Middle frontal gyrus (tissue), 1 donor: ENCODE measurements around the gene UPK3A.
A peak's percentile ranks its signal among the peaks of the same experiment; 100 is the strongest.
"Not testable (repeated sequence)": the region's sequence is repeated elsewhere in the genome, so short reads cannot be mapped to it uniquely, and the experiment has no call there.

Source experiments
- DNase-seq: peaks from one replicate; pipeline ENCODE4 v3.0.0-alpha.2; 2015; ENCODE audit warnings: low spot score; ENCODE audit errors: extremely low spot score

UPK3A gene

DNA sequence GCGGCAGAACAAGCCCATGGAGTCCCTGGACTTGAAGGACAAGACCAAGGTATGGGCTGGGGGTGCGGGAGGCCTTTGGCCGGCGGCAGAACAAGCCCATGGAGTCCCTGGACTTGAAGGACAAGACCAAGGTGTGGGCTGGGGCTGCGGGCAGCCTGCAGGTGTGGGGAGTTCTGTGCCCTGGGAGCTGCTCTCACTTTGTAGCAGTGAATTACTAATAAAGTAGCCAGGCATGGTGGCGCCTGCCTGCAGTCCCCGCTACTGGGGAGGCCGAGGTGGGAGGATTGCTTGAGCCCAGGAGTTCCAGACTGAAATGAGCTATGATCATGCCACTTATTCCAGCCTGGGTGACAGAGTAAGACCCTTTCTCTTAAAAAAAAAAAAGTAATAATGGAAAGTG lies 43.5 kb downstream of the UPK3A start:
- DNase-seq: not testable (repeated sequence)

DNA sequence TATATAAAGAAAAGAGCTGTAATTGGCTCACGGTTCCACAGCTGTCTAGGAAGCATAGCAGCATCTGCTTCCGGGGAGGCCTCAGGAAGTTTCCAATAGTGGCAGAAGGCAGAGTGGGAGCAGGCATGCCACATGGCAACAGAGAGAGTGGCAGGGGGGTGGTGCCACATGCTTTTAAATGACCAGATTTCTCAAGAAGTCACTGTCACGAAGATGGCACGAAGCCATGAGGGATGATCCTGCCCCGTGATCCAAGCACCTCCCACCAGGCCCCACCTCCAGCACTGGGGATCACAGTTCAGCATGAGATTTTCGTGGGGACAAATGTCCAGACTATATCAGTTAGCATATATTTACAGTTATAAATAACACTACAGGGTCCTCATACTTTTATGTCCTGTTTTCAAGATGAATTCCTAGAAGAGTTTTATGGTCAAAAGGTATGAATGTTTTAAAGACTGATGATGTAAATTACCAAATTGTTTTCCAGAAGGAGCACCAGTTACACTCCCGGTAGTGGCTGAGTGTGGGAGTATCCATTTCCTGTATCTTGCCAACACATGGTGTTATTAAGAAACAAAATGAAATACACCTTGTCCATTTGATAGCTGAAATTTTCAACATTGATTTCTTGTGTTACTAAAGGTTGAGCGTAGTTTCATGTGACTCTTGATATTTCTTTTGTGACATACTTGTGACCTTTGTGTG lies 44.2 kb downstream of the UPK3A start:
- DNase-seq: no peak

DNA sequence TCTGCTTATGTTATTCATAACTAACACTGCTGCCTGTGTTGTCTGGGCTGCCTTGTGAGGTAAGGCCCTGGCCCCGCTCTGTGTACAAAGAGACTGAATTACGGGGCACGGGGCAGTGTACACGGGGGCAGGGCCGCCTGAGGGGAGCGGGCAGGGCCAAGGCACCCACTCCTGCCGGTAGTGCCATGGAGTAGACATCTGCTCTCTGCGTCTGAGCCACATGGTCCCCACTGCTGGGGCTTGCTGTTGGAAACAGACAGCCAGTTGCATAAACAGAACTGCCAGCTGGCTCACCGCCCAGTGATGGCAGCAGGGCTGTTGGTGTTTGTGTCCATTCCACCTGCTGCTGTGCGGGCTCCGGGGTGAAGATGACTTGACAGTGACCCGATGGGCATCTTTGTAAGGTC lies 44.8 kb downstream of the UPK3A start:
- peak; percentile 28 for DNase-seq

DNA sequence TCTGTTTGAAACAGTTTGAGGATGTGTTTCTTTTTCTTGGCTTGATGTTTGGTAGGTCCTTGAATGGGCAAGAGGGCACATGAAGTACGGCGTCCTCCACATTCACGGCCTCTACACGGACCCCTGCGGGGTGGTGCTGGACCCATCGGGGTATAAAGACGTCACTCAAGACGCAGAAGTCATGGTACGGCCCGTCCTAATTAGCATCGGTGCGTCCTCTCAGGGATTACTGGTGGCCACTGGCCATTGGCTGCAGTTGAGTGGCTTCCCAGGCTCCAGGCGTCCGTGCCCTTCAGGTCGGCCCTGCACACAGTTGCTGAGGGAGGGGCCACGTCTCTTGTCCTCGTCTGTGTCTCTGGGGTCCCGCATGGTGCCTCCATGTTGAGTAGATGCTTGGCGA lies 45.8 kb downstream of the UPK3A start:
- DNase-seq: no peak

DNA sequence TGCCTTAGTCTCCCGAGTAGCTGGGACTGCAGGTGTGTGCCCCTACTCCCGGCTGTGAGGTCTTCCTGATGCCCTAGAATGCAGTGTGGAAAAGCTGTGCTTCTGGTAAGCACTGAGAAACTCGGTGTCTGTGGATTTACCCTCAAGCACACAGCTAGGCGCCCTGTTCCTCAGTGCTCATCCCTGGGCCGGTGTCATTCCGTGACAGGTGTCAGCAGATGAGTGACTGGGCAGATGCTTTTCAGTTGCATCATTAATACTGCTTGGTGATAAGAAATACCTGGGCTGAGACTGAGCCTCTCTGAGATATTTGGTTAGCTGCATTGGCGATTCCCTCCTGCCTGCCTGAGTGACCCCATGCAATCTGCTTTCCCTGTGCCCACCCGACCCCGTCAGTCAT lies 46.7 kb downstream of the UPK3A start:
- no peak for DNase-seq

DNA sequence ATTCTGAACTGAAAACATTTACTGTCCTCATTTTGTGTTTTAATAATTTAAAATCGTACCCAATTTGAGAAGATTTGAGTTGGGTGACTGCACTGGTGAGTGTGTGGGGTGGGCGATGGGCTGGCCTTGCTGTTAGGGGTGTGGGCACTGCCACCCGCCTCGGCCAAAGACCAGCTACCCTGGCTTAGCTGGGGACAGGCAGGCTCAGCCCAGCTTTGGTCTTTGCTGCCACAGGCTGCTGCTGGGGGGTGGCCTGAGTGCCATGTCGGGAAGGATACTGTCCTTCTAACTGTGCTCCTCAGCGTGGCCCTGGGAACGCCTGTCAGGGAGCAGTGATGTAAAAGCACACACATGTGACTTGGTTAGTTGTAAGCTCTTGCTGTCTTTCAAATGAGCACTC lies 47.3 kb downstream of the UPK3A start:
- DNase-seq: no peak

DNA sequence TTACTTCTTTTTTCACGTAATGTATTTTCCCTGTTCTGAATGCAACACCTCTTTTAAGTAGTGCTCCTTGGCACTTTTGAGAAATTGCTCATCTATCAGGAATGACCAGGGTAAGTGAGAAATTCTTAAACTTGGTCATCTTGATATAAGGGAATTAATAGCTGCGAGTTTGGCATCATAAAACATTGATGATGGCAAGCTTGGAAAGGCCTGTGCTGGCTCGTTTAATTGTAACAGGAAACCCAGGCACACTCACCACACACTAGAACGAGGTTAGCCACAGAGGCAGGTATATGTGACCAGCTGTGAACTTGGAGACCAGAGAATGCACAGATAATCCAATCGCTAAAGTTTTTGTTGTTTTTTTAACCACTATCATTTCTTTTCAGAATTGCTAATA lies 49.3 kb downstream of the UPK3A start:
- no peak for DNase-seq

DNA sequence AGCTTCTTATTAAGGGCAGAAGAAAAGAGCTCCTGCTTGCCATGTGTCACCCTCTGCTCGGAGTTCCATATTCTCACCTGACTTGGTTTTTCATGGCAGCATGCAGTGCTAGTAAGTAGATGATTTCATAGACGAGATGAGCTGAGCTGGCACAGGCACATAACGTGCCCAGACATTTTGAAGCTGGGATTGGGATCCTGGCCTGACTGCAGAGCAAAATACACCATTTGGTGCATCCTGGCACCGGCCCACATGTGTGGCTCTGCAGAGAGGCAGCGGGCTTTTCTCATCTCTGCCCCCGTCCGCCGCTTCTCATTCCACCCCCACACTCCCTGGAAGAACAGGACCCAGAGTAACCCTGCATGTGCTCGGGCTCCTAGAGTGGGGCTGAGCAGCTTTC lies 49.8 kb downstream of the UPK3A start:
- no peak for DNase-seq

DNA sequence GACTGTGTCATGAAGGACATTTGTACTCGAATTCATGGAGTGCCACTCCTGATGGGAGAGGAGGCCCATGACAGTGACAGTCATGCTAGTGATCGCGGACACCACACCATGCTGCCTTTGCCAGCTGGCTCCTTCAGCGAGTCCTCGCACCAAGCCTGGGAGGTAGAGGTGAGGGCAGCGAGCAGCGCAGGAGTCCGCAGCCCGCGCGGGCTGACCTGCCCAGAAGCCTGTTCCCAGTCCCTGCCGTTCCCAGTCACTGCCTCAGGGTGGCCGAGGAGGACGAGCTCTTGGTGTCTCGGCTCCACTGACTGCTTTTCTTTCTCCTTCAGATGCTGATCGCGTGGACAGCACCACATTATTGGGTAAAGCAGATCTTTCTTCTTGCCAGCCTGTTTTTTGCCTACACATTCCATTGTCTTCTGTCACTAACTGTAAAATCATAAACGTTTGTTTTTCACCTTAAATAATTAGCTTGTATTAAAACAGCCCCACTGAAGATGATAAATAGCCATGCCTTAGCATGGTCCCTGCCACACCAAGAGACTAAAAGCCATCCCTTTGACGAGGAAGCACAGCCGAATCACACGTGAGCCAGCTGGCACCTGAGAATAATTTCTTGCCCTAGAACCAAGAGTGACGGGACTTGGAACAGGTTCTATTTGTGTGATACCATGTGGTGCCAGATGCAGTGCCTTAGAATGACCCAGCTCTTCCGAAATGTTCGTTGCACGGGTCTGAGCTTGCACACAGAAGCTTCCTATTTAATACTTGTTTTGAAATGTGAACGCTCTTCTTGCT lies 50.5 kb downstream of the UPK3A start:
- no peak for DNase-seq

DNA sequence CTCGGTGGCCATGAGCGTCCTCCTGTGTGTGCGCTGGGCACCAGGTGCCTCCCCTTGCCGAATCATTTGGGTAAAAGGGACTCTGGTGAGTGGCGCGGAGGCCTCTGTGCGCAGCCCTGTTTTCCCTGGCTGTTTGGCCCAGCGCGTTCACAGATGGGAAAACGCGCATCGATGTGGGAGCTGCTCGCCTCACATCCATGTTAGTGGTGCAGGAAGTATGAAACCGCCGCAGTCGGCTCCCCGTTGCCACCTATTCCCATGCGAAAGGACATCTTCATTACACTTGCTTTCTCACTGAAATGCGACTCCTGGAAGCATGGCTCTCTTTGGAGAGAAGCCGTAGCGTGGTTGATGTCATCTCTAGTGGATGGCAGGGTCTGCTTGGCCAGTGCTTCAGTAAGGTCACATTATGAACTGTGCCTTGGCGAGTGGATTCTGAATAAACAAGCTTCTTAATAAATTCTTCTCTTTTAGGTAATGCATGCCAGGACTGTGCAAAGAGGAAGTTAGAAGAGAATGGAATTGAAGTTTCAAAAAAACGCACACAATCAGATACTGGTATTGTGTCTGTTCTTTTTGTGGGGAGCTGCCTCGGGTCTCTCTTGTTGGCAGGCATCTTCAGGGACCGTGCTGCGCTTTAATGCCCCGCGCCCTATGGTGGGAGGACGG lies 51.2 kb downstream of the UPK3A start:
- DNase-seq: no peak

DNA sequence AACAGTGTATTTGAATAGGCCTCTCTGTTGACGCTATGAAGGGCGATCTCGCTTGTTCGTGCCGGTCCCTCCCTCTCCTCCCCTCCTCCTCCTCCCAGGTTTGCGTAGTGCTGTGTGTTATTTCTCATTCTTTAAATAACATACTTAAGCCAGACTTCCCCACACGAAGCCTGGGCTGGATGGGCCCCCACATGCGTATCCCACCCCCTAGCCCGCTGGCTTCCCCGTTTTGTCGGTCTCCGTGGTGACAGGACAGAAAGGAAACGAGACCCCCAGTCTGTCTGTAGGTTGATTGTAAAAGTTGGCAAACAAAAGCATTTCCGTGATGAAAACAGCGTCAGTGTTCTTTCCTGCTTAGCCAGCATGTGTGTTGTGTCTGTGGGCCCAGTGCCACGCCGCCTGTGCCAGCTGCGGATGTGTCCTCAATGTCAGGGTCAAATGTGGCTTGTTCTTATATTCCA lies 52.3 kb downstream of the UPK3A start:
- no peak for DNase-seq

DNA sequence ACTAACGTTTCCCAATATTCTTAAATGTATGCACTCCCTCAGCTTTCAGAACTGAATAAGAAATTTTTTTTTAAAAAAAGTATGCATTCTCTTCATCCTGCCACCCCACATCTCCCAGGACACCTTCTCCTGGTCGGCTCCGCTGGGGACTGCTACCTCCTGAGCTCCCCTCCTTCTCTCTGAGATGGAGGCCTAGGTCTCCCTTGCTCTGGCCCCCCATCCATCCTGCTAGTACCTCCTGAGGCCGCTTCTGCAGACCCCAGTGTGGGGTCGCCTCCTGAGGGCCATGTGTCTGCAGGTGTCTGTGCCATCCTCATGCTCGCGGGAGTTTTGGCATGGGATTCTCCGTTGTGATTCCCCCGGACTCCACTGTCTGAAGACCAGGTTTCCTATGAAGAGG lies 52.8 kb downstream of the UPK3A start:
- DNase-seq: no peak

DNA sequence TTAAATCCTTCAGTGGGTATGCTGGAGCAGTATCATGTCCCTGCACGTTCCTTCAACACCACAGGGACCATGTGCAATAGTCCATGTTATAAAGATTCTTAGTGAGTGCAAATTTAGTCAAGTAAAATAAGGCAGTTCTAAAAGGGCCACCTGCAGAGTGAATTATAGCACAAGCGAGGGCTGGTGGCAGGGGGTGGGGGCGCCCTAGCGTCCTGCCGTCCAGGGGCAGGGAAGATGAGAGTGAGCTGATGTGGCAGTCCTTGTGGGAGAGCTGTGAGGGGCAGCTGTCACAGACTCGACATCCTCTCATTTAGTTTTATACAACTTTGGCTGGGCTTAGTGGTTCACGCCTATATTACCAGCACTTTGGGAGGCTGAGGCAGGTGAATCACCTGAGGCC lies 54.0 kb downstream of the UPK3A start:
- DNase-seq: no peak

DNA sequence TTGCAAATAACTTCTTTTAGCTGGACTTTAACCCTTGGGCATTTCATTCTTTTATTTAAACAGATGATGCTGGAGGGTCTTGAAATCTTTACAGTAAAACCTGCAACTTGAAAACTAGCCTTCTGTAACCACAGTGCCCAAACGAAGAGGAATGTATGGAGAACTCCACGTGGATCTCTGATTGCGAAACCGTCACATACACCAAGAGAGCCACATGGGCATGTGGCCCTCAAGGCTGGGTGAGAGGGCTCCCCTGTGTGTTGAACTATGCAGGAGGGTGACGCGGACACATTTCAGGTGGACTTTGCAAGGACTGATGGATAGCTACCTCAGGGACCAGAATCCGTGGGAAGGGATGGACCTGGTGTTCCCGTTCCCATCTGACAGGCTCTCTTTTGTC lies 55.6 kb downstream of the UPK3A start:
- no peak for DNase-seq

DNA sequence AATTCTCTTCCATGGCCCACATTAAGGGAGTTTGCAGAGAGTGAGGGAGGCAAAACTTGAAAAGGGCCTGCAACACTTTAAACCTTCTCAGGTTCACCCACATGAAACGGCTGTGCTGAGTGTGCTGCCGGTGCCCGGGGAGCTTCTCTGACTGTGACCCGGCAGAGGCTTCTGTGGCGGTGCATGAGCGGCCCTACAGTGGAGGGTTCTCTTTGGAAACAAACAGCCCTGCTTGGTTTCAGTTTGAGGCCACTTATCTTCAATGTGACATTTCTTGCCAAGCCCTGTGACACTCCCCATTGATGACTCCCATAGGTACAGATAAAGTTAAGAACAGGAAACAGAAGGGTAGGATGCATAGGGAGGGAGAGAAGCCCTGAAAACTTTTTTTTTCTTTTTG lies 56.7 kb downstream of the UPK3A start:
- no peak for DNase-seq

DNA sequence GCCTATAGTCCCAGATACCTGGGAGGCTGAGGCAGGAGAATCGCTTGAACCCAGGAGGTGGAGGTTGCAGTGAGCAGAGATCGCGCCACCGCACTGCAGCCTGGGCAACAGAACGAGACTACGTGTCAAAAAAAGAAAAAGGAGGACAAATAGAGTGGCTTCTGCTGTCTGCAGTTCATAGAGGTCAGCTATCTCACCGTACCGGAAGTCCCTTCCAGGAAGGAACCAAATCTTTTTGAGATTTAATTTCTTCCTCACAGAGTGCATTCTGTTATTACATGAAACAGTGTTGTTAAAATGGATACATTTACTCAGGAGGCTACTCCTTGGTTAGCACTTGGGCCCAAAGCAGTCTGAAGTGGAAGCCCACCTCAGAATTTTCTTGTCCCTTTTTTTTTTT lies 58.4 kb downstream of the UPK3A start:
- no peak for DNase-seq

DNA sequence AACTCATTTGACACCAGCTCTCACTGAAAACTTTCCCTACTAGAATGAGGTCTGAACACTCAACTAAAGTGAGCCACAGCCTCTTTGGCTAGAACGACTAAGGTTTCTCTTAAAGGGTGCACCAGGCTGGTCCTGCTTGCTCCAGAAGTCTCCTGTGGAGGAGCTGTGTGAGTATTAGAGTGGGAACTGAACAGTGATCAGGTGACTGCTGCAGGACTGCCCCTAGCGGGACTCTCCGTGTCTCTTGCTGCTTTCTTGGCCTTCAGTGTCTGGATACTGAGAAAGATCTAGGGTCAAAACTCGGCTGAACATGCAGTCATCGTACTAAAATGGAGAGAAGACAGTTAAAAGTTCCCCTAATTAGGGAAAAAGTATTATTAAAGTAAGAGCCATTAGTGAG lies 59.6 kb downstream of the UPK3A start:
- DNase-seq: no peak
